ENCODE results near the gene SMG1.
"Not testable (repeated sequence)": the region's sequence is repeated elsewhere in the genome, so short reads cannot be mapped to it uniquely, and the experiment has no call there.

Gene SMG1

DNA sequence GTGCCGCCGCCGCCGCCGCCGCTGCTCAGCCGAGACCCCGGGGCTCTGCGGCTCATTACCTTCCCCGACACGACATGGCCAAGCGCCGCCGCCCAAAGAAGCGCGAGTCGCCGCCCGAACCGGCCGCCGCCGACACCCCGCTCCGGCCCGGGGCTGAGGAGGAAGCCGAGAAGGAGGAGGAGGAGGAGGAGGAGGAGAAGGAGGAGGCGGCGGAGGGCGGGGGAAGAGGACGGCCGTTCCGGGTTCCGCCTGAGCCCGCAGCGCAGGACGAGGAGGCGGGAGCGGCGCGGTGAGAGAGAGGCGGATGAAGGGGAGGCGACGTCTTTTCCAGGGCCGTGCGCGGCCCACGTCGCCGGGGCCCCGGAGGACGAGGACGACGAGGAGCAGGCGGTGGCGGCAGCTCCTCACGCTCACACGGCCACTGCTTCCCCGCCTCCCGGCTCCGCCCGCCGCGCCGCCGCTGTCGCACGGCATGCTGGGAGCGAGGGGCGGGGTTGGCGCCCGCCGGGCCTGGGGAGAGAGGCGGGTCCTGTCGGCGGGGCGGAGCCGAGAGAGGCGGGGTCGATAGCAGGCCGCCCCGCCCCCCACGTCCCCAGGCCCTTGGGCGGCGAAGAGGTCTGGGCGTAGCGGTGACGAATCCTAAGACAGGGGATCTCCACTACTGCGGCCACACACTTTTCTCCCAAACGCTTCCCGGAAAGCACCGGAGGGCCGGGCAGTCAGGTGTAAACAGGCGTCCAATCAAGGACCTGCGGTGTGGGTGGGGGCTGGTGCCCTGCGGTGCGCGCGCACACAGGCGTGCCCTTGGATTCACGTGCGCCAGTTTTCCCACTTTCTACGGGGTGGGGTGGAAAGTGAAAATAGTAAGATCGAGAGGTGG is at the start of gene SMG1:
SMG1 (minus strand) TSS at position 423 of the 880 bp plus-strand sequence; CDS start at position 56, 367 bp downstream.
- TF ChIP-seq, protein P1, sequence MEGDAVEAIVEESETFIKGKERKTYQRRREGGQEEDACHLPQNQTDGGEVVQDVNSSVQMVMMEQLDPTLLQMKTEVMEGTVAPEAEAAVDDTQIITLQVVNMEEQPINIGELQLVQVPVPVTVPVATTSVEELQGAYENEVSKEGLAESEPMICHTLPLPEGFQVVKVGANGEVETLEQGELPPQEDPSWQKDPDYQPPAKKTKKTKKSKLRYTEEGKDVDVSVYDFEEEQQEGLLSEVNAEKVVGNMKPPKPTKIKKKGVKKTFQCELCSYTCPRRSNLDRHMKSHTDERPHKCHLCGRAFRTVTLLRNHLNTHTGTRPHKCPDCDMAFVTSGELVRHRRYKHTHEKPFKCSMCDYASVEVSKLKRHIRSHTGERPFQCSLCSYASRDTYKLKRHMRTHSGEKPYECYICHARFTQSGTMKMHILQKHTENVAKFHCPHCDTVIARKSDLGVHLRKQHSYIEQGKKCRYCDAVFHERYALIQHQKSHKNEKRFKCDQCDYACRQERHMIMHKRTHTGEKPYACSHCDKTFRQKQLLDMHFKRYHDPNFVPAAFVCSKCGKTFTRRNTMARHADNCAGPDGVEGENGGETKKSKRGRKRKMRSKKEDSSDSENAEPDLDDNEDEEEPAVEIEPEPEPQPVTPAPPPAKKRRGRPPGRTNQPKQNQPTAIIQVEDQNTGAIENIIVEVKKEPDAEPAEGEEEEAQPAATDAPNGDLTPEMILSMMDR (IDR thresholded peaks at IDR 0.05), result not testable (repeated sequence)

DNA sequence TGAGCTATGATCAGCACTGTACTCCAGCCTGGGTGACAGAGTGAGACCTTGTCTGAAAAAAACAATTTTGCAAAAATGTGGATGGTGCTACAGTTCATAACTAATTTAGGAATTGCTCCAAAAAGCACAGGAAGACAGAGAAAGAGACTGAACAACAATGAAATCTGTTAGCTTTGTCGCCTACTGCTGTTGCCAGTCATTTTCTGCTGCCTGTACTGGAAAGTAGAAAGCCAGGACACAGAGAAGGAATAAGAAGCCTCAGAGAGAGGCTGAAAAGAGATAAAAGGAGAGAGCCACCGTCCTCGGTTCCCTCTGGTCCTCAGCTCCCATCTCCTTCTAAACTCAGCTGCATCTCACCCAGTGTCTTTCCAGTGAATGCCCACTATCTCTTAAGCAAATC is 48.9 kb upstream of the SMG1 start:
- TF ChIP-seq, protein P1 (IDR thresholded peaks at IDR 0.05), result no peak

DNA sequence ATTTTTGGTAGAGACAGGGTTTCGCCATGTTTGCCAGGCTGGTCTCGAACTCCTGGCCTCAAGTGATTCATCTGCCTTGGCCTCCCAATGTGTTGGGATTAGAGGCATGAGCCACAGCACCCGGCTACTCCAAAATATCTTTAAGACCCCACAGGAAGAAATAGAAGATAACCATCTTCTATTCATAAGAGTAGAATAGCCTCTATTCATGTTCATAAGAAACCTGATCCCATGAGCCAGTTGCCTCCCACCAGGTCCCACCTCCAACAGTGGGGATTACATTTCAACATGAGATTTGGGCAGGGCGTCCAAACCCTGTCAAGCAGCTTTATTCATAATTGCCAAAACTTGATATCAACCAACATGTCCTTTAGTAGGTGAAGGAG is 43.6 kb upstream of the SMG1 start:
- TF ChIP-seq, protein P1 (IDR thresholded peaks at IDR 0.05), result no peak

DNA sequence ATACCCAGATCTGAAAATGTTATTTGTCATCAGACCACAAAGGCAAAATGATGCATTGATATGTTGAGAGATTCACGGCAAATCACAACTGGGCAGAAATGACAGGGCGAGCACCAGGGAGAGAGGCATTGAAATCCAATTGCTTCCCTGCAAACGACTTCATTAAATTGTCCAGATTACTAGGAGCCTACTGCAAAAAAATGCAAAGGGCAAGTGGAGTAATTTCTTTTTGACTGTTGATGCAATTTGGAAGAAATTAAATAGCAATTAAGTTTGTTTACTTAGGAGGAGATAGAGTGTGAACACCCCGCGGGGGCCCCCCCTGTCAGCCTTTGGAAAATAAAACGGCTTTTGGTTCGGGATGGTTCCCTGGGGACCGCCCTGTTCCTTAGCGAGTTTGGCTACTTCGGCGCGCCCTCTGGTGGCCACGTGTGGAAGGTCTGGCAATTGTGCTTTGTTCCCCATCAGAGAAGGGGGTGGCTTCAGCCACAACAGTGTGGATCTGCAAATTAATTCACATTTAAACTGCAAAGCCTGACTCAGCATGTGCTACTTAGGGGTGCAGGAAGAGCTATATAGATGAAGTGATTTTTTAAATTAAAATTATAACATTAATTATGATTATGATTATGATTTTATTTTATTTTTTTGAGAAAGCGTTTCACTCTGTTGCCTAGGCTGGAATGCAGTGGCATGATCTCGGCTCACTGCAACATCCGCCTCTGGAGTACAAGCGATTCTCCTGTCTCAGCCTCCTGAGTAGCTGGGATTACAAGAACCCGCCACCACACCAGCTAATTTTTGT is 43.0 kb upstream of the SMG1 start:
- TF ChIP-seq, protein P1 (IDR thresholded peaks at IDR 0.05), result peak; percentile 91

DNA sequence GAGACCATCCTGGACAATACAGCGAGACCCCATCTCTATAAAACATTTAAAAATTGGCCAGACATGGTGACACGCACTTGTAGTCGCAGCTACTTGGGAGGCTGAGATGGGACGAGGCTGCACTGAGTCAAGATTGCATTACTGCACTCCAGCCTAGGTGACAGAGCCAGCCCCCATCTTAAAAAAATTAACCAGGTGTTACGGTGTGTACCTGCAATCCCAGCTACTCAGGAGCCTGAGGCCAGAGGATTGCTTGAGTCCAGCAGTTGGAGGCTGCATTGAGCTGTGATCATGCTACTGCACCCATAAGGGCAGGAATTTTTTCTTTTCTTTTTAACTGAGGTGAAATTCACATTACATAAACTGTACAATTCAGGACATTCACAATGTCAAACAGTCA is 40.6 kb upstream of the SMG1 start:
- TF ChIP-seq, protein P1 (IDR thresholded peaks at IDR 0.05), result no peak

DNA sequence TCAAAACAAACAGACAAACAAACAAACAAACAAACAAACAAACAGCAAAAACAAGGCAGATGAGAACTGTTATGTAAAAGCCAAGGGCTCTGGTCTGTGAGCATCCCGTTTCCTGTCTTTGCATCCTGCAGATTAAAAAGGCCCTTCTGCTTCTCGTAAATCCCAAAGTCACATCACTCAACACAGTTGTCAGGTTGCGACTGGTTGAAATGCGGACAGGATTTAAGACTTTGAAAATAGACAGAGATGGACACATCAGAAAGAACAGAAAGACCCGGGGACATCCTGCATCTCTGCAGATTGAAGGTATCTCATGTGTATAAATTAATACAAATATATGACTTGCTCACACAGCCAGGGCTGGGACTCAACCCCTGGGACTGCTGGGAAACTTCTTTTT is 39.3 kb upstream of the SMG1 start:
- TF ChIP-seq, protein P1 (IDR thresholded peaks at IDR 0.05), result no peak

DNA sequence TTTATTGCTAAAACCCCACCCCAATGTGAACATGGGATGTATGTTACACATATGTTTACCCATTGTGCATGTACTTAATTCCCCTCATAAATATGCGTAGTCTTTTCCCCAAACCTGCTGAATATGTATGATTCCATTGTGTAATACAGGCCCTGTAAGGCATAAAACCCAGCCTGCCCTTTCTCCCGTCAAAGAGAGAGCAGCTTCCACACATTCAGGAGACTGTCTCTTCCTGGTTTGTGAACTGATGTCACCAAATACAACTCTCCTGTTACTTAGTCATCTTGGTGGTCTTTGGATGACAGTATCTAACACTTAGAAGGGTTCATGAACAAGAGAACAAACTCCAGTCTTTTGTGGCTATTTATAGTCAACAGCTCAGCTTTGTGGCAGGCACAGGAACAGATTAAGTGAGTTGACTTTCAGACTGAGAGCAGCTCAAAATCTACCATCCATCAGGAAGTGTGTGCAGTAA is 32.9 kb upstream of the SMG1 start:
- TF ChIP-seq, protein P1 (IDR thresholded peaks at IDR 0.05), result no peak
